GM12865 (cell line): Measurements from ENCODE around the gene ANKRD13D.

Experiments
- DNase-seq: peaks from one replicate; pipeline ENCODE4 v3.0.0; 2010; ENCODE audit warnings: low read depth
- H3K4me3 ChIP-seq: 2 replicates; pipeline ENCODE4 v1.5.1; 2011; ENCODE audit warnings: mild to moderate bottlenecking, low read depth, low read length, control low read depth
- CTCF ChIP-seq: IDR thresholded peaks from 2 replicates; pipeline ENCODE4 v1.5.1; 2011; ENCODE audit warnings: low read length, control low read depth, low read depth, inconsistent platforms; ENCODE audit not compliant: insufficient read depth; ENCODE audit errors: missing control alignments

ANKRD13D gene

GRCh38 chr11:67304511-67305113 is 15.5 kb downstream of the ANKRD13D start:
- no peak for TF ChIP-seq CTCF
- no peak for DNase-seq
- no peak overlapping the region for H3K4me3 ChIP-seq

- no peak for TF ChIP-seq CTCF
- no peak overlapping the region for H3K4me3 ChIP-seq
- DNase-seq = no peak
These were observed 17.9 kb downstream of the ANKRD13D start for GRCh38 chr11:67306769-67307544.

- TF ChIP-seq CTCF = no peak
- H3K4me3 ChIP-seq = no peak overlapping the region
- no peak for DNase-seq
These were observed 18.5 kb downstream of the ANKRD13D start for GRCh38 chr11:67307545-67308001.

- TF ChIP-seq CTCF = no peak
- DNase-seq = no peak
- no peak overlapping the region for H3K4me3 ChIP-seq
These were observed 19.1 kb downstream of the ANKRD13D start for GRCh38 chr11:67308031-67308866.

- TF ChIP-seq CTCF = no peak
- H3K4me3 ChIP-seq = no peak overlapping the region
- DNase-seq = no peak
These were observed 20.1 kb downstream of the ANKRD13D start for GRCh38 chr11:67309166-67309565.

- no peak for TF ChIP-seq CTCF
- H3K4me3 ChIP-seq = no peak overlapping the region
- DNase-seq = no peak
These were observed 20.6 kb downstream of the ANKRD13D start for GRCh38 chr11:67309661-67310061.
